ENCODE data around the gene SETD5. TPM values are rescaled to one million over a fixed set of nuclear protein-coding genes. Genes with fewer than 3 reads are reported as not detected.

The SETD5 gene
- total RNA-seq, 2 donors from 2014 or later: 89.1 to 91.3 TPM

DNA sequence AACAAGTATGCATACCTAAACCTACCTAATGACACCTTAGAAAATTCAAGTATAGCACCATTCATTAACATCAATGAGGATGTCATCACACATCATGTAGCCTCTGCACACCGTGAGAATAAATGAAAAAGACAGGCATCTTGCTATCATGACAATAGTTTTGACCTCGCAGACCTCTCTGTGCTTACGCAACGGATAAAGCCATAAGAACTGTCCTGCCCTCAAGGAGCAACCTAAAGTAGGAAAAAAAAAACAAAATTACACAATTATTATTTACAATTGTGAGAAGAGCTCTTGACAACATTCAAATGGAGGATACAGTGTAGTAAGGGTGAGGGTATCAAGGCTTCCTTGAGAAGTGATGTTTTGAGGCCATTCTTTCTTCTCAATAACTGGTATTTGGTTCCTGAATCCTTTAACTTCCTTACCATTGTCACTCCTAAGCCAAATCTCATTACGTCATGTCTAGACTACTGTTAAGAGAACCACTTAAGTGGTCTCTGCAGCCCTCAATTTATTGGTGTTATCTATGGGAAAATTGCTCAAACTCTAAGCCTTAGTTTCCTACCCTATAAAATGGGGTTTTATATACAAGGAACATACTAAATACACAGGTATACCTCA, 7.0 kb upstream of the SETD5 start:
- no peaks in the 10 kb centered on the region for H3K9me3 ChIP-seq
- H3K4me1 ChIP-seq: peaks cover 6% of the 10 kb centered on the region
- H3K27me3 ChIP-seq: no peaks in the 10 kb centered on the region
- no peak overlapping the region for H3K4me3 ChIP-seq
- no peak for DNase-seq
- intact Hi-C loops (cut with DNase I): no loop called here
- TF ChIP-seq, protein P1, sequence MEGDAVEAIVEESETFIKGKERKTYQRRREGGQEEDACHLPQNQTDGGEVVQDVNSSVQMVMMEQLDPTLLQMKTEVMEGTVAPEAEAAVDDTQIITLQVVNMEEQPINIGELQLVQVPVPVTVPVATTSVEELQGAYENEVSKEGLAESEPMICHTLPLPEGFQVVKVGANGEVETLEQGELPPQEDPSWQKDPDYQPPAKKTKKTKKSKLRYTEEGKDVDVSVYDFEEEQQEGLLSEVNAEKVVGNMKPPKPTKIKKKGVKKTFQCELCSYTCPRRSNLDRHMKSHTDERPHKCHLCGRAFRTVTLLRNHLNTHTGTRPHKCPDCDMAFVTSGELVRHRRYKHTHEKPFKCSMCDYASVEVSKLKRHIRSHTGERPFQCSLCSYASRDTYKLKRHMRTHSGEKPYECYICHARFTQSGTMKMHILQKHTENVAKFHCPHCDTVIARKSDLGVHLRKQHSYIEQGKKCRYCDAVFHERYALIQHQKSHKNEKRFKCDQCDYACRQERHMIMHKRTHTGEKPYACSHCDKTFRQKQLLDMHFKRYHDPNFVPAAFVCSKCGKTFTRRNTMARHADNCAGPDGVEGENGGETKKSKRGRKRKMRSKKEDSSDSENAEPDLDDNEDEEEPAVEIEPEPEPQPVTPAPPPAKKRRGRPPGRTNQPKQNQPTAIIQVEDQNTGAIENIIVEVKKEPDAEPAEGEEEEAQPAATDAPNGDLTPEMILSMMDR (IDR thresholded peaks at IDR 0.05): no peak
- H3K9ac ChIP-seq (ENCODE audit: low read depth in 2 of 2, low read length in 2 of 2): no peak overlapping the region
- H3K27ac ChIP-seq: no peak overlapping the region
- peaks cover 38% of the 10 kb centered on the region for H3K36me3 ChIP-seq

DNA sequence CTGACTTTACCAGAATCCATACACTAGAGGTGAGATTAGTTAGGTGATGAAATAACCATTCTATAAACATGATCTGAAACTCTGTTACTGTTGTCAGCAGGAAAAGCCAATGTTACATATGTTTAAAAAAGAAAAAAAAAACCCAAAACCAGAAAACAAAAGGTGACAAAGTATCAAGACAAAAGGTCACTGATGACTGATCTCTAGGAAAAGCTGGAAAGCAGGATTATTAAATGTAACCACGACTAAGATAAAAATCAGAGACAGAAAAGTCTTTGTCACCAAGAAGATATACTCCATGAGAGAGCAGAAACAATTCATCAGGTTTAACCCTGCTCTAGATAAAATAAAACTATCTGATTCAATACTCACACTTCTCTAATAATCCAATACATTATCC, 5.4 kb upstream of the SETD5 start:
- Histone ChIP-seq H3K4me1 (peaks cover 9% of the 10 kb centered on the region), H3K4me3 (no peak overlapping the region), H3K9me3 (no peaks in the 10 kb centered on the region), H3K36me3 (peaks cover 36% of the 10 kb centered on the region), H3K9ac (ENCODE audit: low read depth in 2 of 2, low read length in 2 of 2) (no peak overlapping the region), H3K27me3 (no peaks in the 10 kb centered on the region), H3K27ac (no peak overlapping the region)
- TF ChIP-seq, protein P1 (IDR thresholded peaks at IDR 0.05): no peak
- intact Hi-C loops (cut with DNase I): no loop called here
- DNase-seq: no peak

DNA sequence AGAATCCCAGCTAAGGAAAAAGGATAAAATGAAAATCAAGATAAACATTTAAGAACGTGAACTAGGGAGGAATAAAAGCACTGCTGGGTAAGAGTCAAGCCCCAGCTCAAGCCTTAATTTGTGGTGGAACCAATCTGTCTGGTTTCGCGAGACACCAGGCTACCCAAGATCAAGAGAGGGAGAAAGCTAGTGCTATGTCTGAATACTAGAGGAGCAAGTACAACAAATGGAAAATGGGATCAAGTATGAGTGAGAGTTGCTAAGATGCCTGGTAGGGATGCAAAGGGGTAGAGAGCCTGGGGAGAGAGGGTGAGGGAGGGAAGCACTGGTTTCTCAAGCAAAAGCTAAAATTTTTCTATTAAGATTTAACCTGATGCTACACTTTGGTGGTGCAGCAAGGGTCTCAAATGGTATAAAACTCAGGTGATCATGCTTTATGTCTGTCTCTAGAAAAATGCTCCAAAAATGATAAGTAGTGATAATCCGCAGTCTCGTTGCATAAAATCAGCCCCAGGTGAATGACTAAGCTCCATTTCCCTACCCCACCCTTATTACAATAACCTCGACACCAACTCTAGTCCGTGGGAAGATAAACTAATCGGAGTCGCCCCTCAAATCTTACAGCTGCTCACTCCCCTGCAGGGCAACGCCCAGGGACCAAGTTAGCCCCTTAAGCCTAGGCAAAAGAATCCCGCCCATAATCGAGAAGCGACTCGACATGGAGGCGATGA, 1.7 kb upstream of the SETD5 start:
- Histone ChIP-seq H3K4me1 (peaks cover 12% of the 10 kb centered on the region), H3K27me3 (no peaks in the 10 kb centered on the region), H3K36me3 (peaks cover 3% of the 10 kb centered on the region), H3K9ac (ENCODE audit: low read depth in 2 of 2, low read length in 2 of 2) (peak overlapping the region; percentile 77 to 87), H3K27ac (peak overlapping the region; percentile 92), H3K9me3 (no peaks in the 10 kb centered on the region), H3K4me3 (peak overlapping the region; percentile 47)
- TF ChIP-seq, protein P1 (IDR thresholded peaks at IDR 0.05): no peak
- intact Hi-C loops (cut with DNase I): no loop called here
- DNase-seq: no peak

DNA sequence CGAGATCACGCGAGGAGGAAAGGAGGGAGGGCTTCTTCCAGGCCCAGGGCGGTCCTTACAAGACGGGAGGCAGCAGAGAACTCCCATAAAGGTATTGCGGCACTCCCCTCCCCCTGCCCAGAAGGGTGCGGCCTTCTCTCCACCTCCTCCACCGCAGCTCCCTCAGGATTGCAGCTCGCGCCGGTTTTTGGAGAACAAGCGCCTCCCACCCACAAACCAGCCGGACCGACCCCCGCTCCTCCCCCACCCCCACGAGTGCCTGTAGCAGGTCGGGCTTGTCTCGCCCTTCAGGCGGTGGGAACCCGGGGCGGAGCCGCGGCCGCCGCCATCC, 1.1 kb upstream of the SETD5 start:
- H3K4me1 ChIP-seq: peaks cover 16% of the 10 kb centered on the region
- TF ChIP-seq, protein P1 (IDR thresholded peaks at IDR 0.05): no peak

DNA sequence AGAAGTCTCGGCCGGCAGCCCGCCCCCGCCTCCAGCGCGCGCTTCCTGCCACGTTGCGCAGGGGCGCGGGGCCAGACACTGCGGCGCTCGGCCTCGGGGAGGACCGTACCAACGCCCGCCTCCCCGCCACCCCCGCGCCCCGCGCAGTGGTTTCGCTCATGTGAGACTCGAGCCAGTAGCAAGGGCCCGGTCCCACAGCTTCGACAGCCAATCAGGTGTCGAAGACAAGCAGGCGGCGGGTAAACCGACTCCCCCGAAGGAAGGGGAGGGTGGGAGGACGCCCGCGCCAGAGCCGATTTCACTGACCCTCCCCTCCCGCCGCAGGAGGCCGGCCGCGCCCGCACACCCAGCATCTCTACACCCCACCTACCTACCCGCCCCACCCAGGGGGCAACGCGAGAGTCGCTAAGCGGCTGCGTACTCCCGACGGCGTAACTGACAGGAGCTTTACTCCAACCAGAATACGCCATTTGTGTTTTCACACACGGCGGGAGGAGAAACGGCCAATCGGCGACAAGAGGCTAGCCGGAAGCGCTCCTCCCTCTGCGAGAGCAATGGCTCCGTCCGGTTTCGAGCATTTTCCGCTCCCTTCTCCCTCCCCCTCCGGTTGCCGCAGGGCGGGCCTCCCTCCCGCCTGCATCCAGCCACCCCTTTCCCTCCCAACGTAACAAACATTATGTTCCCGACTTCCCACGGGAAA, 633 bp upstream of the SETD5 start:
- peak; percentile 98 for DNase-seq
- Histone ChIP-seq H3K4me1 (peaks cover 20% of the 10 kb centered on the region), H3K36me3 (no peaks in the 10 kb centered on the region), H3K9me3 (no peaks in the 10 kb centered on the region), H3K27ac (peak overlapping the region; percentile 92), H3K9ac (ENCODE audit: low read depth in 2 of 2, low read length in 2 of 2) (peak overlapping the region; percentile 77 to 87), H3K27me3 (no peaks in the 10 kb centered on the region), H3K4me3 (peak overlapping the region; percentile 47)
- TF ChIP-seq, protein P1 (IDR thresholded peaks at IDR 0.05): no peak
- intact Hi-C loops (cut with DNase I): no loop called here

More for the DNA sequence above, 1.1 kb upstream of the SETD5 start:
- H3K9me3 ChIP-seq: no peaks in the 10 kb centered on the region
- DNase-seq: peak; percentile 94
- H3K4me3 ChIP-seq: peak overlapping the region; percentile 47
- no peaks in the 10 kb centered on the region for H3K36me3 ChIP-seq
- H3K27ac ChIP-seq: peak overlapping the region; percentile 92
- no peaks in the 10 kb centered on the region for H3K27me3 ChIP-seq
- intact Hi-C loops (cut with DNase I): no loop called here
- peak overlapping the region; percentile 77 to 87 for H3K9ac ChIP-seq (ENCODE audit: low read depth in 2 of 2, low read length in 2 of 2)
